Karpas-422 (cell line): Measurements from ENCODE around the gene INMT. TPM values are rescaled to one million over a fixed set of nuclear protein-coding genes. Genes with fewer than 3 reads are reported as not detected.

ENCODE experiments used
- DNase-seq: peaks from one replicate; pipeline ENCODE4 v3.0.0-alpha.2; 2015
- H2AFZ ChIP-seq: fragments of 200-600 bp; sonication (generic); 2 replicates; pipeline ENCODE4 v1.6.1; 2014; ENCODE audit warnings: antibody characterized with exemption, low read length, mixed read lengths
- H3K27ac ChIP-seq: fragments of 200-600 bp; sonication (generic); 2 replicates; pipeline ENCODE4 v1.5.1; 2014; ENCODE audit warnings: mild to moderate bottlenecking, low read length, moderate library complexity
- H3K27me3 ChIP-seq: fragments of 200-600 bp; sonication (generic); 2 replicates; pipeline ENCODE4 v1.6.1; 2014; ENCODE audit warnings: low read length, mixed read lengths
- H3K36me3 ChIP-seq: fragments of 200-600 bp; sonication (generic); 2 replicates; pipeline ENCODE4 v1.6.1; 2014; ENCODE audit warnings: low read length, mixed read lengths; ENCODE audit not compliant: insufficient read depth
- H3K4me1 ChIP-seq: fragments of 200-600 bp; sonication (generic); 2 replicates; pipeline ENCODE4 v1.6.1; 2014; ENCODE audit warnings: mild to moderate bottlenecking, low read length, mixed read lengths
- H3K4me2 ChIP-seq: fragments of 200-600 bp; sonication (generic); 2 replicates; pipeline ENCODE4 v1.6.1; 2014; ENCODE audit warnings: low read length, low read depth, mild to moderate bottlenecking; ENCODE audit not compliant: poor library complexity, severe bottlenecking
- H3K4me3 ChIP-seq: fragments of 200-600 bp; sonication (generic); 2 replicates; pipeline ENCODE4 v1.5.1; 2014; ENCODE audit warnings: mild to moderate bottlenecking, antibody characterized with exemption, low read length, mixed read lengths
- H3K79me2 ChIP-seq: fragments of 200-600 bp; sonication (generic); 2 replicates; pipeline ENCODE4 v1.6.1; 2014; ENCODE audit warnings: mild to moderate bottlenecking, low read length, mixed read lengths
- H3K9ac ChIP-seq: fragments of 200-600 bp; sonication (generic); 2 replicates; pipeline ENCODE4 v1.6.0; 2014; ENCODE audit warnings: low read length
- H3K9me2 ChIP-seq: fragments of 200-600 bp; sonication (generic), shearing (Covaris generic); replicated peaks from 2 replicates; pipeline ENCODE4 v1.6.0; 2014; ENCODE audit warnings: mild to moderate bottlenecking, low read length, moderate library complexity; ENCODE audit not compliant: insufficient read depth
- H3K9me3 ChIP-seq: fragments of 300-700, 200-600 bp; sonication (generic); 2 replicates; pipeline ENCODE4 v1.6.1; 2014; ENCODE audit warnings: low read length, mixed read lengths
- H4K20me1 ChIP-seq: fragments of 200-600 bp; sonication (generic); 2 replicates; pipeline ENCODE4 v1.6.1; 2014; ENCODE audit warnings: mild to moderate bottlenecking, antibody characterized with exemption, low read length, low read depth; ENCODE audit not compliant: insufficient read depth
- total RNA-seq: library from RNA; depleted of rRNA; stranded (reverse); fragments of >200 nt; shearing (Covaris generic); gene quantifications from 2 replicates; pipeline ENCODE4 v1.2.3, GENCODE V29; 2014; ENCODE audit warnings: low replicate concordance

INMT gene
- total RNA-seq, 1 experiment from 2014 or later: not detected

DNA sequence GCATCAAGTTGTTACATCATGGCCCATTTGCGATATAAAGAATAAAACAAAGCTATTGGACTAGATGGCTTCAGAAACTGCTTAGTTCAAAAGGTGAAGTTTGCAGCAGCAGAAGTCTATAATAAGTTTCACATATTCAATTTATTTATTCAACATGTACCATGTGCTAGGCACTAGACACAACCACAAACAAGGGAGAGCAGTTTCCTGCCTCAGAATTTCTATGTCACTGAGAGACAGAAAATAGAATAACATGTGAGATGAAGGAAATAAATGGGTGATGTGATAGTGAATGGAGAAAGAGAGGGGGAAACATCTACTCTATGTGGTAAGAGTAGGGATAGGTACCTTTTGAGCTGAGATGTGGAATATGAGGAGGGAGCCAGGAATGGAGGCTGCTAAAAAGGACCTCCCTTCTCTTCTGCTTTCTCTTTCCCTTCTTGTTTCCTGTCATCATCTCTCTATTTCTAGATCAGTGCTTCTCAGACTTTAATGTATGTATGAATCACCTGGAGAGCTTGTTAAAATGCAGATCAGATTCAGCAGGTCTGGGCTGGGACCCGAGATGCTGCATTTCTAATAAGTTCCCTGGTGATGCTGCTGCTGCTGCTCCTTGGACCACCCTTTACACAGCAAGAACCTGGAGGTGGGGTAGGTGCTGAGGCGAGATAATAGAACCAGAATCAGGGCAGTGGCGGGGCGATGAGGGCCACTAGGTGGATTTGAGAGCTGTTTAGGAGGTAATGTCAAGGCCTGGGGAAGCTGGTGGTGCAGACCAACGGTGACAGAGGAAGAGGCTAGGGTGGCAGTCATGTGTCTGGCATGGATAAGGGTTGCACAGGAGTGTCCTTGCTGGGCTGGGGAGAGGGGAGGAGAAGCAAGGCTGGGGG, 13.7 kb upstream of the INMT start:
- Histone ChIP-seq H3K9me3 (no peaks in the 10 kb centered on the region), H3K4me3 (no peak overlapping the region)

DNA sequence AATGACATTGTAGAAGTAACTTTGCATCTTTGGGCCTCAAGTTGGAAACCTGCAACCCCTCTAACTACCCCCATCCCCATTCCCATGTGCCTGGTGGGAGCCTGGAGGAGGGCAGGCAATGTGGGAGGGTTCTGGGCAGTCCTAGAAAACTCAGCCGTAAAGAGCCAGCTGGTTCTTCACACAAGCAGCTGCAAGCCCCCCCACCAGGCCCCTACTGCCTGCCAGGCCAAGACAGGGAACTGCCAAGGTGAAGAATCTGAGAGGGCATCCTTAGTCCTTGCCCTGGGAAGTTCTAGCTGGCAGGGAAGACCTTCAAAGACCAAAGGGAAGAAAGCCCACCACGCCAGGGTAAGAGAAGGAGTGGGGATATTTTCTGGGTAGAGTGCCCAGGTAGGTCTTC, 12.2 kb upstream of the INMT start:
- Histone ChIP-seq H3K4me2 (no peak overlapping the region), H3K9me3 (no peaks in the 10 kb centered on the region), H3K4me3 (no peak overlapping the region), H3K79me2 (no peaks in the 10 kb centered on the region), H3K27ac (no peak overlapping the region), H3K9me2 (no peaks in the 10 kb centered on the region), H2AFZ (no peak overlapping the region), H3K36me3 (no peaks in the 10 kb centered on the region), H4K20me1 (no peaks in the 10 kb centered on the region), H3K4me1 (peaks cover 7% of the 10 kb centered on the region), H3K27me3 (no peaks in the 10 kb centered on the region), H3K9ac (no peak overlapping the region)
- DNase-seq: no peak

More for the DNA sequence above, 13.7 kb upstream of the INMT start:
- Histone ChIP-seq H3K27ac (no peak overlapping the region), H3K36me3 (no peaks in the 10 kb centered on the region), H3K4me2 (no peak overlapping the region), H2AFZ (no peak overlapping the region), H3K79me2 (no peaks in the 10 kb centered on the region), H3K4me1 (peaks cover 7% of the 10 kb centered on the region), H3K9me2 (no peaks in the 10 kb centered on the region), H3K27me3 (no peaks in the 10 kb centered on the region), H4K20me1 (no peaks in the 10 kb centered on the region), H3K9ac (no peak overlapping the region)
- DNase-seq: no peak

DNA sequence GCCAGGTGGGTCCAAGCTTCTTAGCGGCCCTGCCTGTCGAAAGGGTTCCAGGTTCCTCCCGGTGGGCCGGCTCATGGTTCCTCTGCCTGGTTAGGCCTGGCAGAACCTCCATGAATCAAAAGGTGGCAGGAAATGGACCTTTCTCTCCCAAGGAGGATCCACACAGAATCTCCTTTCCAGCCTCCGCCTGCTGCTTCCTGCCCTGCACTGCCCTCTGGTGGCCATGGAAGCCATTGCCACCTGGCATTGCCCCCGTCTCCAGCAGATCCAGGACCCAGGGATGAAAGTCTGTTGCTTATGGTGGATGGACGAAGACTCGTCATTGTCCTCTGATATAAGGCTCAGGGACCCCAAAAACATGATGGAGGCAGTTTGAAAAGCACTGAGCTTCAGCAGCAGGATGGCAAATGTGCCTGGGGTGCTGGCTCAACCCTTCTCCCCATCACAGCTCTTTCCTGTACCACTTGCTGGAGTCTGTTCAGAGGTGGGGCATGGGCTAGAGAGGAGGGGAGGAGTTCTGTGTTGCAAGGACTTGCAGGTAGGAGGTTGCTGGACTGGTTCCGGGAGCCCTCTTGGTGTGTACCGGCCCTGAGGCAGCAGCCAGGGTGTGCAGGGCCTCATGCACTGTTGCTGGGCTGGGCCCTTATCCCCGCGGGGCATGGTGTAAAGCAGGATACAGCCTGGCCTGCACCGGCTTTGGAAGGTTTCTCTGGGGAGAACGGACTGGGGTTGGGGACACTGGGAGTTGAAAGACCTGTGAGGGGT, 11.3 kb upstream of the INMT start:
- peak; percentile 86 for DNase-seq
- no peaks in the 10 kb centered on the region for H3K36me3 ChIP-seq
- H2AFZ ChIP-seq: no peak overlapping the region
- H3K9me2 ChIP-seq: no peaks in the 10 kb centered on the region
- H3K4me2 ChIP-seq: no peak overlapping the region
- H3K9ac ChIP-seq: no peak overlapping the region
- no peaks in the 10 kb centered on the region for H3K9me3 ChIP-seq
- H3K4me3 ChIP-seq: no peak overlapping the region
- no peaks in the 10 kb centered on the region for H3K79me2 ChIP-seq
- H3K27me3 ChIP-seq: no peaks in the 10 kb centered on the region
- H3K4me1 ChIP-seq: peaks cover 7% of the 10 kb centered on the region
- no peaks in the 10 kb centered on the region for H4K20me1 ChIP-seq
- no peak overlapping the region for H3K27ac ChIP-seq

DNA sequence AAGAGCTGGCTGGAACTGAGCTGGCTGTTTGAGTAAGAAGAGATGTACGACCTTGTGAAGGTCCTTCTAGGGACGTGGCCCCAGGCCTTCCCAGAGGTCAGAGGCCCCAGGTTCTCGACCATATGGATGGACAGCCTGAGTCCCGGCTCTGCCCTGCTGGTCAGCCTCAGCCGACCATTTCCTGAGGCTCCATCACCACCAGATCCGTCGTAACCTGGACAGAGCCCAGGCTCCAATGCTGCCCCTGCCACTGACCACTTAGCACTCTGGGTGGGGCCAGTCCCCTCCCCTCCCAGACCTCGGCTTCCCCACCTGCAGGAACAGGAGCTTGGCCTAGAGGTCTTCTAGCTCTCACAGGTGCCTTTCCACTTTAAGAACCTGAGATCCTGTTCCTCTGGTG, 10.6 kb upstream of the INMT start:
- no peak for DNase-seq
- Histone ChIP-seq H3K79me2 (no peaks in the 10 kb centered on the region), H3K27me3 (no peaks in the 10 kb centered on the region), H3K9ac (no peak overlapping the region), H2AFZ (no peak overlapping the region), H3K27ac (no peak overlapping the region), H3K4me2 (no peak overlapping the region), H4K20me1 (no peaks in the 10 kb centered on the region), H3K9me3 (no peaks in the 10 kb centered on the region), H3K9me2 (no peaks in the 10 kb centered on the region), H3K4me1 (peaks cover 7% of the 10 kb centered on the region), H3K4me3 (no peak overlapping the region), H3K36me3 (no peaks in the 10 kb centered on the region)

DNA sequence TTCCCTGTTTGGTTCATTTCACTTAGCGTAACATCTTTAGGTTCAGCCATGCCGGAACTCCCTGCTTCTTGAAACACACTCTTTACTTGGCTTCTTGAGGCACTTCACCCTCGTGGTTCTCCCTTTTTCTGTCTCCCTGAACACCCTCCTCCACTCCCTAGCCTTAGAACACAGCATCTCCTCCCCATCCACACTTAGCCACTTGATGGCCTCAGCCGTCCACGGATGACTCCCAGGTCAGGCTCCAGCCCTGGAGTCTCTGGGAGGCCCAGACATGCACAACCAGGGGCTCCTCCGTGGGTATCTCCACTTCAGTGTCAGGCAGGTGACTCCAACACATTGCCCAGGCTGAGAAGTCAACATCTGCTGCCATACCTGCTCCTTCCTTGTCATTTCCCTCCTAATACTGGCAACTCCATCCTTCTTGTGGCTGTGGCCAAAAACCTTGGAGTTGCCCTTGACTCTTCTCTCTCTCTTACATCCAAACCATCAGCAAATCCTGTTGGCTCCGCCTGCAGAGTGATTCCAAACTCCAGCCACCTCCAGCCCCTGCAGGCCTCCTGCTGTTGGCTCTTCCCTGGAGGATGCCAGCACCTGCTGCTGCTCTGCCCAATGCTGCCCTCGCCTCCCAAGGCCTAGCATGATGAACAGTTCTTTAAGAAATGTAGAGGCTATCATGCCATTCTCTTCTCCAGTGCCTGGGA, 8.4 kb upstream of the INMT start:
- H2AFZ ChIP-seq: no peak overlapping the region
- H3K4me1 ChIP-seq: peaks cover 7% of the 10 kb centered on the region
- DNase-seq: peak; percentile 58
- no peak overlapping the region for H3K4me3 ChIP-seq
- H3K27ac ChIP-seq: no peak overlapping the region
- H4K20me1 ChIP-seq: no peaks in the 10 kb centered on the region
- H3K9me3 ChIP-seq: no peaks in the 10 kb centered on the region
- no peaks in the 10 kb centered on the region for H3K79me2 ChIP-seq
- H3K27me3 ChIP-seq: no peaks in the 10 kb centered on the region
- H3K4me2 ChIP-seq: no peak overlapping the region
- no peak overlapping the region for H3K9ac ChIP-seq
- no peaks in the 10 kb centered on the region for H3K36me3 ChIP-seq
- H3K9me2 ChIP-seq: no peaks in the 10 kb centered on the region

DNA sequence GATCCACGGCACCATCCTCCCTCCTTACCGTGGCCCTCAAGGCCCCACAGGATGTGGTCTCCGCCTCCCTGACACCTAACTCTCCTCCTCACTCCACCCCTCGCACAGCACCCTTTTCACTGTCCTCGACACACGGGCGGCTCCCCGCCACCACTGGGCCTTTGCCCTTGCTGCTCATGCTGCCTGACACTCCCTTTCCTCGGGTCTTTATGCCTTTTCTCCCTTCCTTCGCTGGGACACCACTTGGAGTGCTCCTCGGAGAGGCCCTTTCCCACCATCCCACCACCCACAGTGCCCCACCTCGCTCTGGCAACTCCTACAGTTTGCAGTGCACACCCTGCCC, 7.9 kb upstream of the INMT start:
- peaks cover 5% of the 10 kb centered on the region for H3K4me1 ChIP-seq
- H3K27me3 ChIP-seq: no peaks in the 10 kb centered on the region
- no peak overlapping the region for H3K4me2 ChIP-seq
- DNase-seq: no peak
- H3K9me2 ChIP-seq: no peaks in the 10 kb centered on the region
- H3K9me3 ChIP-seq: no peaks in the 10 kb centered on the region
- no peak overlapping the region for H2AFZ ChIP-seq
- no peak overlapping the region for H3K4me3 ChIP-seq
- no peaks in the 10 kb centered on the region for H4K20me1 ChIP-seq
- H3K79me2 ChIP-seq: no peaks in the 10 kb centered on the region
- no peak overlapping the region for H3K9ac ChIP-seq
- no peak overlapping the region for H3K27ac ChIP-seq
- H3K36me3 ChIP-seq: no peaks in the 10 kb centered on the region

DNA sequence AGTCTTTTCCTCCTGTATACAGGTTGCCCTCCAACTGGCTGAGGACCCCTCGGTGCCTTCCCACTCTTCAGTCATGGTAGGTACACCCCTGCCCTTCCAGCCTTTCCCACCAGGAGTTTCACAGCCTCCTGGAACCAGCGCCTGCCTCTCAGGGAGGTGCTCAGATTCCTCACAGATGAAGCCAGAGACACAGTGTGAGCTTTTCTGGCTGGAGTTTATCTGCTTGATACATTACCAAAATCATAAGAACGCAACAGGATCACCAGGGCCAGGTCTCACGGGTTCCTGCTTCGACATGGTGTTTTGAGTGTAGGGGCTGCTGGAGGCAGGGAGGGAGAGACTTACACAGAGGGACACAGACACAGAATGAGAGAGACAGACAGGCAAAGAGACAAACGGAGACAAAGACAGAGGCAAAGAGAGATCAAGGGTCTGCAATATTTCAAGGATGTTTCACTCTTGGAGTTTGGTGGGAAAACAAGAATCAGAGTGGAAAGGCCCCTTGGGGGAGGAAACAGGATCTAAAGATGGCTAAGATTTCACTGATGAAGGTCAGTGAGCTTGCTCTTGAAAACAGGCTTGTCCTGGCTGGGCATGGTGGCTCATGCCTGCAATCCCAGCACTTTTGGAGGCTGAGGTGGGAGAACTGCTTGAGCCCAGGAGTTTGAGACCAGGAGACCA, 6.5 kb upstream of the INMT start:
- no peaks in the 10 kb centered on the region for H3K9me3 ChIP-seq
- no peaks in the 10 kb centered on the region for H3K4me1 ChIP-seq
- H3K79me2 ChIP-seq: no peaks in the 10 kb centered on the region
- no peaks in the 10 kb centered on the region for H3K9me2 ChIP-seq
- no peak overlapping the region for H3K9ac ChIP-seq
- H3K27me3 ChIP-seq: no peaks in the 10 kb centered on the region
- H3K4me2 ChIP-seq: no peak overlapping the region
- no peaks in the 10 kb centered on the region for H3K36me3 ChIP-seq
- no peaks in the 10 kb centered on the region for H4K20me1 ChIP-seq
- no peak for DNase-seq
- no peak overlapping the region for H3K4me3 ChIP-seq
- H3K27ac ChIP-seq: no peak overlapping the region
- H2AFZ ChIP-seq: no peak overlapping the region

DNA sequence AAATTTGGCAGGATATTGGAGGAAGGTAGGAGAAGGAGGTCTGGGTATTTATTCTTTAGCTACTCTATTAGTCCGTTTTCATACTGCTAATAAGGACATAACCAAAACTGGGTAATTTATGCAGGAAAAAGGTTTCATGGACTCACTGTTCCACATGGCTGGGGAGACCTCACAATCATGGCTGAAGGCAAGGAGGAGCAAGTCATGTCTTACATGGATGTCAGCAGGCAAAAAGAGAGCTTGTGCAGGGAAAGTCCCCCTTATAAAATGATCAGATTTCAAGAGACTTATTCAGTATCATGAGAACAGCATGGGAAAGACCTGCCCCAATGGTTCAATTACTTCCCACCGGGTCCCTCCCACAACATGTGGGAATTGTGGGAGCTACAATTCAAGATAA, 1.9 kb upstream of the INMT start:
- no peak overlapping the region for H3K27ac ChIP-seq
- no peaks in the 10 kb centered on the region for H3K79me2 ChIP-seq
- no peak overlapping the region for H3K4me2 ChIP-seq
- no peaks in the 10 kb centered on the region for H3K4me1 ChIP-seq
- no peaks in the 10 kb centered on the region for H3K9me3 ChIP-seq
- no peak overlapping the region for H3K4me3 ChIP-seq
- no peaks in the 10 kb centered on the region for H4K20me1 ChIP-seq
- no peaks in the 10 kb centered on the region for H3K36me3 ChIP-seq
- H3K9me2 ChIP-seq: no peaks in the 10 kb centered on the region
- no peak overlapping the region for H3K9ac ChIP-seq
- no peak for DNase-seq
- no peak overlapping the region for H2AFZ ChIP-seq
- H3K27me3 ChIP-seq: no peaks in the 10 kb centered on the region
